Measurements from ENCODE around the gene FBXO21.

FBXO21 gene

GRCh38 chr12:117111821-117112595 lies 78.3 kb downstream of the FBXO21 start:
- H3K9ac ChIP-seq (ENCODE audit: low read length), result no peak overlapping the region
- H3K4me2 ChIP-seq (ENCODE audit: low read length), result no peak overlapping the region
- no peaks in the 10 kb centered on the region for H3K79me2 ChIP-seq (ENCODE audit: insufficient read depth, low read length)

GRCh38 chr12:117111386-117111785 lies 78.9 kb downstream of the FBXO21 start:
- Histone ChIP-seq H3K4me2 (ENCODE audit: low read length) (no peak overlapping the region), H3K27ac (ENCODE audit: low read depth, low read length, poor library complexity, severe bottlenecking) (no peak overlapping the region)

More at GRCh38 chr12:117111821-117112595, 78.3 kb downstream of the FBXO21 start:
- Histone ChIP-seq H3K9me2 (ENCODE audit: low read depth, low read length) (no peaks in the 10 kb centered on the region), H2AFZ (ENCODE audit: low read length) (no peak overlapping the region), H3K9me3 (ENCODE audit: low read length) (no peaks in the 10 kb centered on the region), H4K20me1 (ENCODE audit: insufficient read depth, low read length) (no peaks in the 10 kb centered on the region), H3K36me3 (ENCODE audit: insufficient read depth, low read length) (no peaks in the 10 kb centered on the region), H3K4me3 (ENCODE audit: low read depth, low read length, poor library complexity, severe bottlenecking) (no peak overlapping the region), H3K27ac (ENCODE audit: low read depth, low read length, poor library complexity, severe bottlenecking) (no peak overlapping the region), H3K4me1 (ENCODE audit: insufficient read depth, low read length, severe bottlenecking) (no peaks in the 10 kb centered on the region), H3F3A (ENCODE audit: insufficient read depth, low read length) (no peaks in the 10 kb centered on the region), H3K27me3 (ENCODE audit: insufficient read depth, low read length) (peaks cover 12% of the 10 kb centered on the region; the same call in 1 of the 2 replicates)
- TF ChIP-seq EZH2 (IDR thresholded peaks at IDR 0.05; ENCODE audit: borderline replicate concordance, low read length) (no peak), CTCF (IDR thresholded peaks at IDR 0.05; ENCODE audit: low read length) (no peak)

GRCh38 chr12:117109943-117110635 lies 80.2 kb downstream of the FBXO21 start:
- no peak overlapping the region for H3K27ac ChIP-seq (ENCODE audit: low read depth, low read length, poor library complexity, severe bottlenecking)
- H3K4me2 ChIP-seq (ENCODE audit: low read length), result no peak overlapping the region
- no peak overlapping the region for H3K9ac ChIP-seq (ENCODE audit: low read length)

More at GRCh38 chr12:117111386-117111785, 78.9 kb downstream of the FBXO21 start:
- H3K4me3 ChIP-seq (ENCODE audit: low read depth, low read length, poor library complexity, severe bottlenecking), result no peak overlapping the region
- H3K36me3 ChIP-seq (ENCODE audit: insufficient read depth, low read length), result no peaks in the 10 kb centered on the region
- H3K9ac ChIP-seq (ENCODE audit: low read length), result no peak overlapping the region
- no peaks in the 10 kb centered on the region for H3K9me3 ChIP-seq (ENCODE audit: low read length)
- H3K27me3 ChIP-seq (ENCODE audit: insufficient read depth, low read length), result peaks cover 12% of the 10 kb centered on the region; the same call in 1 of the 2 replicates
- TF ChIP-seq CTCF (IDR thresholded peaks at IDR 0.05; ENCODE audit: low read length) (no peak), EZH2 (IDR thresholded peaks at IDR 0.05; ENCODE audit: borderline replicate concordance, low read length) (no peak)
- H3F3A ChIP-seq (ENCODE audit: insufficient read depth, low read length), result no peaks in the 10 kb centered on the region
- no peak overlapping the region for H2AFZ ChIP-seq (ENCODE audit: low read length)
- no peaks in the 10 kb centered on the region for H3K79me2 ChIP-seq (ENCODE audit: insufficient read depth, low read length)
- H3K4me1 ChIP-seq (ENCODE audit: insufficient read depth, low read length, severe bottlenecking), result no peaks in the 10 kb centered on the region
- no peaks in the 10 kb centered on the region for H3K9me2 ChIP-seq (ENCODE audit: low read depth, low read length)
- H4K20me1 ChIP-seq (ENCODE audit: insufficient read depth, low read length), result no peaks in the 10 kb centered on the region

More at GRCh38 chr12:117109943-117110635, 80.2 kb downstream of the FBXO21 start:
- H3K9me2 ChIP-seq (ENCODE audit: low read depth, low read length), result no peaks in the 10 kb centered on the region
- H2AFZ ChIP-seq (ENCODE audit: low read length), result no peak overlapping the region
- no peaks in the 10 kb centered on the region for H3F3A ChIP-seq (ENCODE audit: insufficient read depth, low read length)
- H3K27me3 ChIP-seq (ENCODE audit: insufficient read depth, low read length), result peaks cover 12% of the 10 kb centered on the region; the same call in 1 of the 2 replicates
- no peaks in the 10 kb centered on the region for H3K79me2 ChIP-seq (ENCODE audit: insufficient read depth, low read length)
- no peaks in the 10 kb centered on the region for H3K36me3 ChIP-seq (ENCODE audit: insufficient read depth, low read length)
- peaks cover 5% of the 10 kb centered on the region for H3K4me1 ChIP-seq (ENCODE audit: insufficient read depth, low read length, severe bottlenecking)
- H3K4me3 ChIP-seq (ENCODE audit: low read depth, low read length, poor library complexity, severe bottlenecking), result no peak overlapping the region
- TF ChIP-seq CTCF (IDR thresholded peaks at IDR 0.05; ENCODE audit: low read length), result no peak
- no peak for TF ChIP-seq EZH2 (IDR thresholded peaks at IDR 0.05; ENCODE audit: borderline replicate concordance, low read length)
- no peaks in the 10 kb centered on the region for H4K20me1 ChIP-seq (ENCODE audit: insufficient read depth, low read length)
- no peaks in the 10 kb centered on the region for H3K9me3 ChIP-seq (ENCODE audit: low read length)
